Endodermal cell (in vitro differentiated cells): ENCODE measurements around the gene PRIM2. TPM values are rescaled to one million over a fixed set of nuclear protein-coding genes. Genes with fewer than 3 reads are reported as not detected.
"Not testable (repeated sequence)": the region's sequence is repeated elsewhere in the genome, so short reads cannot be mapped to it uniquely, and the experiment has no call there.

Experiments used
- DNase-seq: peaks from one replicate; pipeline ENCODE4 v3.0.0-alpha.2; 2017
- H3K27ac ChIP-seq: 2 replicates; pipeline ENCODE4 v1.5.1; 2013; ENCODE audit warnings: mild to moderate bottlenecking, low read depth, low read length, moderate library complexity
- H3K27me3 ChIP-seq: 2 replicates; pipeline ENCODE4 v1.6.1; 2013; ENCODE audit warnings: mild to moderate bottlenecking, low read length, moderate library complexity; ENCODE audit not compliant: insufficient read depth, control insufficient read depth, poor library complexity, severe bottlenecking
- H3K36me3 ChIP-seq: 2 replicates; pipeline ENCODE4 v1.7.0; 2013; ENCODE audit warnings: mild to moderate bottlenecking, low read length, moderate library complexity; ENCODE audit not compliant: control insufficient read depth, insufficient read depth
- H3K4me1 ChIP-seq: one replicate; pipeline ENCODE4 v1.7.0; 2013; ENCODE audit warnings: low read length; ENCODE audit not compliant: control insufficient read depth, insufficient read depth
- H3K4me3 ChIP-seq: 2 replicates; pipeline ENCODE4 v1.5.1; 2013; ENCODE audit warnings: mild to moderate bottlenecking, low read length, moderate library complexity
- H3K9ac ChIP-seq: 2 replicates; pipeline ENCODE4 v1.6.1; 2013; ENCODE audit warnings: mild to moderate bottlenecking, low read length, moderate library complexity; ENCODE audit not compliant: poor library complexity, severe bottlenecking; ENCODE audit errors: extremely low read depth
- H3K9me3 ChIP-seq: 2 replicates; pipeline ENCODE4 v1.6.1; 2013; ENCODE audit warnings: mild to moderate bottlenecking, low read length, moderate library complexity; ENCODE audit not compliant: control insufficient read depth
- H3K27ac Mint-ChIP-seq: 2 replicates; pipeline ENCODE4 v1.8.0; 2020; ENCODE audit warnings: mixed read lengths
- H3K27me3 Mint-ChIP-seq: 2 replicates; pipeline ENCODE4 v1.8.0; 2021; ENCODE audit warnings: mild to moderate bottlenecking, mixed read lengths; ENCODE audit not compliant: insufficient read depth
- H3K36me3 Mint-ChIP-seq: 2 replicates; pipeline ENCODE4 v1.8.0; 2020; ENCODE audit warnings: low read depth, mixed read lengths
- H3K4me1 Mint-ChIP-seq: 2 replicates; pipeline ENCODE4 v1.8.0; 2020; ENCODE audit warnings: mixed read lengths
- H3K4me3 Mint-ChIP-seq: 2 replicates; pipeline ENCODE4 v1.8.0; 2020; ENCODE audit warnings: mild to moderate bottlenecking, moderate library complexity, mixed read lengths
- H3K9me3 Mint-ChIP-seq: 2 replicates; pipeline ENCODE4 v1.8.0; 2020; ENCODE audit warnings: mild to moderate bottlenecking, mixed read lengths
- CTCF ChIP-seq: fragments of 200-600 bp; sonication (generic); conservative IDR thresholded peaks from 2 replicates; pipeline ENCODE4 v1.5.0; 2021; ENCODE audit warnings: antibody characterized with exemption, mild to moderate bottlenecking
- WGBS, 2 experiments: methylation state at CpG; one replicate each; pipeline versions ENCODE4 v1.1.5 to v1.1.7; 2013; ENCODE audit warnings: missing lambda C conversion rate in 2 of 2, mixed read lengths in 1 of 2; ENCODE audit not compliant: insufficient coverage in 1 of 2, insufficient read length in 1 of 2; 5-methylcytosine and 5-hydroxymethylcytosine counted together
- total RNA-seq, 2 donors: library from RNA; stranded (reverse); fragmentation: NEBNext Ultra II Directional in 1 of 2; extraction: Animal tissue kit (Norgen Biotek cat#: 25700) in 1 of 2; gene quantifications; 2 replicates in 1 of 2; 3 replicates in 1 of 2; pipeline ENCODE4 v1.2.1, GENCODE V29; 2021

The PRIM2 gene
- total RNA-seq, 2 donors from 2014 or later = 30.9 to 43.1 TPM

DNA sequence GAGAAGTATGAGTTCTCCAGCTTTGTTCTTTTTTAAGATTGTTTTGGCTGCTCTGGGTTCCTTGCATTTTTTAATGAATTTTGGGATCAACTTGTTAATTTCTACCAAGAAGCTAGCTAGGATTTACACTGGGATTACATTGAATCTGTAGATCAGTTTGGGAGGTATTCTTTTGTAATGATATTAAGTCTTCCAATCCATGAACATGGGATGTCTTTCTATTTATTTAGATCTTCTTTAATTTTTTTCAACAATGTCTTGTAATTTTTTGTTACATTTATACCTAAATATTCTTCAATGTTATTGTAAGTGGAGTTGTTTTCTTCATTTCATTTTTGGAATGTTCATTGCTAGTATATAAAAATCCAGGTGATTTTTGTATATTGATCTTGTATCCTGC, 12.5 kb downstream of the PRIM2 start:
- Histone ChIP-seq H3K27ac (no peak overlapping the region), H3K4me3 (no peak overlapping the region), H3K27me3 (no peaks in the 10 kb centered on the region), H3K9me3 (peaks cover 80% of the 10 kb centered on the region), H3K4me1 (no peaks in the 10 kb centered on the region), H3K36me3 (peaks cover 87% of the 10 kb centered on the region), H3K9ac (no peak overlapping the region)
- H3K4me3 Mint-ChIP-seq = no peak overlapping the region
- DNase-seq = no peak
- no peaks in the 10 kb centered on the region for H3K27me3 Mint-ChIP-seq
- H3K4me1 Mint-ChIP-seq = no peaks in the 10 kb centered on the region
- peaks cover 76% of the 10 kb centered on the region for H3K9me3 Mint-ChIP-seq
- peaks cover 93% of the 10 kb centered on the region for H3K36me3 Mint-ChIP-seq
- H3K27ac Mint-ChIP-seq = no peak overlapping the region
- no peak for TF ChIP-seq CTCF

DNA sequence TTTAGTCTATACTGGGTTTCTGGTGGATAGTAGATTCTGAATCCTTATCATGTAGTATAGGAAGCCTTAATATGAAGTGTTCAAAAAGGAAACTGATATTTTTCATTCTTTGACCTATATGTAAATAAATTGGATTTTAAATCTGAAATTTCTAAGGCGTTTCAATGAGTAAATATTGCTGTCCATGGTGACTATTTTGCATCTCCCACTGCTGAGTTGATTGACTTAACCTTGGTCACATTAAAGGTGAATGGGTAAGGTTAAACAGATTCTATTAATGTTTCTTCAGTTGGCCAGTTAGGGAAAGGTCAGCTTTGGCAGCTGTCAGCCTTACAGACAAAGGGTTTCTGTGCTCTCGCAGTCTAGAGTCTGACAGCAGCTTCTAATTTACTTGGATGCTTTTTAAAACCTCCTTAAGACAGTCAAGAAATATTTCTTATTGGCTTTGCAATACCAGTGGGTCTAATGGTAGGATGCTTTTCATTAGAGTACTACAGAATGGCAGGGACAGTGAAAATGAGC, 24.8 kb downstream of the PRIM2 start:
- WGBS, 2 experiments = 57 to 89% methylated on average over 1 to 2 of the region's 2 CpGs
- Mint-ChIP-seq H3K27ac (no peak overlapping the region), H3K27me3 (no peaks in the 10 kb centered on the region), H3K4me1 (no peaks in the 10 kb centered on the region), H3K9me3 (peaks cover 5% of the 10 kb centered on the region), H3K4me3 (no peak overlapping the region), H3K36me3 (peaks cover 5% of the 10 kb centered on the region)
- Histone ChIP-seq H3K27ac (no peak overlapping the region), H3K4me1 (no peaks in the 10 kb centered on the region), H3K36me3 (no peaks in the 10 kb centered on the region), H3K9ac (no peak overlapping the region), H3K27me3 (no peaks in the 10 kb centered on the region), H3K4me3 (no peak overlapping the region), H3K9me3 (no peaks in the 10 kb centered on the region)
- TF ChIP-seq CTCF = no peak
- DNase-seq = no peak

GRCh38 chr6:57343342-57343741, 25.9 kb downstream of the PRIM2 start:
- H3K4me1 Mint-ChIP-seq, H3K27ac ChIP-seq, H3K4me1 ChIP-seq, H3K27me3 Mint-ChIP-seq, H3K9ac ChIP-seq, H3K36me3 Mint-ChIP-seq, H3K36me3 ChIP-seq, H3K27me3 ChIP-seq, H3K4me3 Mint-ChIP-seq, H3K4me3 ChIP-seq, H3K9me3 Mint-ChIP-seq, H3K27ac Mint-ChIP-seq, DNase-seq, H3K9me3 ChIP-seq: not testable (repeated sequence)
- WGBS, 2 experiments = 97% methylated on average over 3 of the region's 3 CpGs; no CpG with 5 or more reads in 1 of the 2 experiments

GRCh38 chr6:57346715-57347114, 29.3 kb downstream of the PRIM2 start:
- WGBS, 2 experiments = 67 to 99% methylated on average over 1 to 2 of the region's 2 CpGs
- H3K4me3 Mint-ChIP-seq, H3K4me1 ChIP-seq, H3K4me3 ChIP-seq, H3K9ac ChIP-seq, H3K9me3 Mint-ChIP-seq, H3K27ac ChIP-seq, H3K9me3 ChIP-seq, H3K27me3 Mint-ChIP-seq, H3K27ac Mint-ChIP-seq, H3K4me1 Mint-ChIP-seq, H3K36me3 ChIP-seq, H3K27me3 ChIP-seq, DNase-seq, H3K36me3 Mint-ChIP-seq: not testable (repeated sequence)

DNA sequence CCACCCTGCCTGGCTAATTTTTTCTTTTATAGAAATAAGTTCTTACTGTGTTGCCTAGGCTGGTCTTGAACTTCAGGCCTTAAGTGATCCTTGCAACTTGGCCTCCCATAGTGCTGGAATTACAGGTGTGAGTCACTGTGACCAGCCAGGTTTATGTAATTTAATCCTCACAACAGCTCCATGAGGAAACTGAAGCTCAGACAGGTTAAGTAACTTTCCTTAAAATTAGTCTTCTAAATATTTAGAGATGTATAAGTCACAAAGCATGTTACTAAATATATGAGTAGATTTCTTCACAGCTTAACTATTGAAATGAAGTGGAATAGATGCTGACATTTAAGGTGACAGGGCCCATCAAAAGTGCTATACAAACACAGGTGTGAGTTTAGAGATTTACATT, 30.2 kb downstream of the PRIM2 start:
- H3K9me3 Mint-ChIP-seq, H3K36me3 ChIP-seq, DNase-seq, H3K27ac ChIP-seq, H3K36me3 Mint-ChIP-seq, H3K4me1 Mint-ChIP-seq, H3K4me3 Mint-ChIP-seq, H3K9me3 ChIP-seq, H3K27ac Mint-ChIP-seq, H3K27me3 Mint-ChIP-seq, H3K9ac ChIP-seq, H3K4me1 ChIP-seq, H3K27me3 ChIP-seq, H3K4me3 ChIP-seq: not testable (repeated sequence)

GRCh38 chr6:57350443-57350842, 33.0 kb downstream of the PRIM2 start:
- peak overlapping the region; percentile 57 for H3K27ac Mint-ChIP-seq
- peaks cover 11% of the 10 kb centered on the region for H3K4me1 Mint-ChIP-seq
- H3K27me3 Mint-ChIP-seq, H3K27me3 ChIP-seq, H3K9me3 ChIP-seq, H3K27ac ChIP-seq, H3K9ac ChIP-seq, H3K4me3 ChIP-seq, H3K36me3 ChIP-seq, DNase-seq, H3K9me3 Mint-ChIP-seq, H3K4me3 Mint-ChIP-seq, H3K4me1 ChIP-seq: not testable (repeated sequence)
- 94% methylated on average over 4 of the region's 6 CpGs; no CpG with 5 or more reads in 1 of the 2 experiments for WGBS, 2 experiments
- H3K36me3 Mint-ChIP-seq = peaks cover 10% of the 10 kb centered on the region
